NT2/D1 (cell line): ENCODE measurements around the gene TSPAN10.
A peak's percentile ranks its signal among the peaks of the same experiment; 100 is the strongest.

Source experiments
- SUZ12 ChIP-seq: IDR thresholded peaks from 2 replicates; pipeline ENCODE4 v1.6.1; 2011; ENCODE audit not compliant: insufficient read length, insufficient read depth; ENCODE audit errors: extremely low read depth
- YY1 ChIP-seq: IDR thresholded peaks from 2 replicates; pipeline ENCODE4 v1.6.1; 2011; ENCODE audit not compliant: insufficient read length, insufficient read depth
- ZNF274 ChIP-seq: IDR thresholded peaks from 2 replicates; pipeline ENCODE4 v1.6.1; 2011; ENCODE audit warnings: mild to moderate bottlenecking, low read depth, low read length

DNA sequence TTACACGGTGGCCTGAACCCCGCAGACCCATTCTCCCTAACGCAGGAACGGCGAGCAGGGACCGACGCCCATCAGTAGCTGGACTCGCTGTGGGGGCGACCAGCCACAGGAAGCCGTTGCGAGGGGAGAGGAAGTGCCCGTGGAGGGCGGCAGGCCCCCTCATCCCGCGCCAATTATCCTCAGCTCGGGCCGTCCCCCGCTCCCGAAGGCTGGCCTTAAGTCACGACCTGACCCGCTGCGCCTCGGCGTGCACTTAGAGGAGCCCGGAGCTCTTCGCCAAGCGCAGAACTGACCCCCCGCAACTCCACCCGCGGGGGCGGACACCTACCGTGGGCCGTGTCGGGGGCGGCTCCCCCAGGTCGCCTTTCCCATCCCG lies 46.2 kb downstream of the TSPAN10 start:
- TF ChIP-seq ZNF274 (no peak), YY1 (peak; percentile 3), SUZ12 (no peak)
